Measurements from ENCODE around the gene A1BG.

The A1BG gene

GRCh38 chr19:58352760-58353671 lies at the start of gene A1BG:
A1BG (minus strand) TSS chr19:58353492; CDS start chr19:58353437, 55 bp downstream.
- no peak for DNase-seq

GRCh38 chr19:58401840-58402421 lies 48.6 kb upstream of the A1BG start:
- DNase-seq = no peak

GRCh38 chr19:58400916-58401839 lies 47.9 kb upstream of the A1BG start:
- peak; percentile 92 for DNase-seq

- DNase-seq = no peak
These were observed 47.1 kb upstream of the A1BG start for GRCh38 chr19:58400316-58400915.

- no peak for DNase-seq
These were observed 46.6 kb upstream of the A1BG start for GRCh38 chr19:58399903-58400302.

GRCh38 chr19:58398545-58398944 lies 45.3 kb upstream of the A1BG start:
- DNase-seq = no peak

GRCh38 chr19:58398087-58398486 lies 44.8 kb upstream of the A1BG start:
- DNase-seq = no peak

GRCh38 chr19:58397533-58398037 lies 44.3 kb upstream of the A1BG start:
- no peak for DNase-seq

GRCh38 chr19:58396691-58397532 lies 43.6 kb upstream of the A1BG start:
- no peak for DNase-seq

- DNase-seq = no peak
These were observed 42.8 kb upstream of the A1BG start for GRCh38 chr19:58395979-58396627.

GRCh38 chr19:58395220-58395978 lies 42.1 kb upstream of the A1BG start, which contains the start of gene RNF225:
RNF225 (plus strand) TSS chr19:58395656; CDS start chr19:58396090, 434 bp downstream.
- no peak for DNase-seq

GRCh38 chr19:58394821-58395219 lies 41.5 kb upstream of the A1BG start:
- DNase-seq = no peak

- no peak for DNase-seq
These were observed 40.4 kb upstream of the A1BG start for GRCh38 chr19:58393725-58394033.

GRCh38 chr19:58392945-58393724 lies 39.8 kb upstream of the A1BG start:
- DNase-seq = no peak

GRCh38 chr19:58388175-58388526 lies 34.9 kb upstream of the A1BG start:
- DNase-seq = no peak

- no peak for DNase-seq
These were observed 34.3 kb upstream of the A1BG start for GRCh38 chr19:58387338-58388174.

- peak; percentile 76 for DNase-seq
These were observed 33.5 kb upstream of the A1BG start, which contains the start of gene RPS5 for GRCh38 chr19:58386576-58387337. RPS5 (plus strand) TSS chr19:58387269; CDS start chr19:58388138, 869 bp downstream.
